MCF 10A (cell line): ENCODE results near the gene CISD3. TPM values are rescaled to one million over a fixed set of nuclear protein-coding genes. Genes with fewer than 3 reads are reported as not detected.

ENCODE experiments used
- BruUV-seq: library from RNA; stranded (reverse); fragments of 400-500 nt; replicated peaks from 2 replicates; lab custom pipeline; 2021; lab: Mats Ljungman, UMichigan
- CTCF ChIA-PET: fragments of 300-600 bp; sonication (Branson Sonifier 250); formaldehyde crosslinking; extraction: SDS; loops from one replicate; lab custom pipeline; 2021; ENCODE audit warnings: antibody characterized with exemption, inconsistent platforms; lab: Yijun Ruan, JAX
- POLR2A ChIA-PET: fragments of 300-600, 350-650 bp; sonication (Branson Sonifier 250); formaldehyde crosslinking; extraction: SDS; loops from one replicate; lab custom pipeline; 2020; ENCODE audit warnings: antibody characterized with exemption, inconsistent platforms; lab: Yijun Ruan, JAX
- DNase-seq: peaks from one replicate; pipeline ENCODE4 v3.0.0-alpha.2; 2018; ENCODE audit not compliant: unreplicated experiment
- H3K27ac Mint-ChIP-seq: one replicate; pipeline ENCODE4 v1.8.0; 2022; ENCODE audit warnings: mild to moderate bottlenecking, low read depth, mixed read lengths; ENCODE audit not compliant: unreplicated experiment
- H3K27me3 Mint-ChIP-seq: one replicate; pipeline ENCODE4 v1.8.0; 2022; ENCODE audit warnings: mixed read lengths; ENCODE audit not compliant: insufficient read depth, unreplicated experiment
- H3K36me3 Mint-ChIP-seq: one replicate; pipeline ENCODE4 v1.8.0; 2022; ENCODE audit warnings: mild to moderate bottlenecking, moderate library complexity, mixed read lengths; ENCODE audit not compliant: insufficient read depth, unreplicated experiment
- H3K4me1 Mint-ChIP-seq: one replicate; pipeline ENCODE4 v1.8.0; 2022; ENCODE audit warnings: mixed read lengths; ENCODE audit not compliant: insufficient read depth, unreplicated experiment
- H3K4me3 Mint-ChIP-seq: one replicate; pipeline ENCODE4 v1.8.0; 2022; ENCODE audit warnings: mild to moderate bottlenecking, moderate library complexity, mixed read lengths; ENCODE audit not compliant: unreplicated experiment
- H3K9me3 Mint-ChIP-seq: one replicate; pipeline ENCODE4 v1.8.0; 2022; ENCODE audit warnings: mixed read lengths; ENCODE audit not compliant: unreplicated experiment
- intact Hi-C: fragments of 100-400 bp; cut with micrococcal nuclease; formaldehyde crosslinking; loops from 2 replicates; pipeline ENCODE4 v1.14.1; 2022
- total RNA-seq: library from RNA; stranded (reverse); gene quantifications from 2 replicates; pipeline ENCODE4 v1.2.3, GENCODE V29; 2022
- TF ChIP-seq, protein P1 (sequence below): fragments of 200-600 bp; IDR thresholded peaks from one replicate; pipeline ENCODE4 v1.8.0; 2022; ENCODE audit warnings: antibody characterized with exemption, mild to moderate bottlenecking; ENCODE audit not compliant: unreplicated experiment

Gene CISD3
- total RNA-seq, 1 experiment from 2014 or later, result 42.0 TPM

DNA sequence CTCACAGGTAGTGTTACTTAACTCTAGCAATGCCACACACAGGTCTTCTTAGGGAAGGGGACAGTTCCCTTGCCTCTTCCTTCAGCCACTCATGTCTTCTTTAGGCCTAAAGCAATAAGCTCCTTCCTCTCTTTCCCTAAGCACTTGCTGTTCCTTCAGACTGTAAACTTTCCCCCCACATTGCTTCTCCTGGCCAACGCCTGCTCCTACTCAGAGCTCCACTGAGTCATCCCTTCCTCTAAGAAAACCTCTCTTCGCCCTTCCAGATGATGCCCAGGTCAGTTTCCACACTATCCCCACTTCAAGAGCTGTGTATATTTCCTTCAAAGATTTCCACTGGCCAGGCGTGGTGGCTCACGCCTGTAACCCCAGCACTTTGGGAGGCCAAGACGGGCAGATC is 42.9 kb upstream of the CISD3 start:
- intact Hi-C loops, result no loop called here
- TF ChIP-seq, protein P1, sequence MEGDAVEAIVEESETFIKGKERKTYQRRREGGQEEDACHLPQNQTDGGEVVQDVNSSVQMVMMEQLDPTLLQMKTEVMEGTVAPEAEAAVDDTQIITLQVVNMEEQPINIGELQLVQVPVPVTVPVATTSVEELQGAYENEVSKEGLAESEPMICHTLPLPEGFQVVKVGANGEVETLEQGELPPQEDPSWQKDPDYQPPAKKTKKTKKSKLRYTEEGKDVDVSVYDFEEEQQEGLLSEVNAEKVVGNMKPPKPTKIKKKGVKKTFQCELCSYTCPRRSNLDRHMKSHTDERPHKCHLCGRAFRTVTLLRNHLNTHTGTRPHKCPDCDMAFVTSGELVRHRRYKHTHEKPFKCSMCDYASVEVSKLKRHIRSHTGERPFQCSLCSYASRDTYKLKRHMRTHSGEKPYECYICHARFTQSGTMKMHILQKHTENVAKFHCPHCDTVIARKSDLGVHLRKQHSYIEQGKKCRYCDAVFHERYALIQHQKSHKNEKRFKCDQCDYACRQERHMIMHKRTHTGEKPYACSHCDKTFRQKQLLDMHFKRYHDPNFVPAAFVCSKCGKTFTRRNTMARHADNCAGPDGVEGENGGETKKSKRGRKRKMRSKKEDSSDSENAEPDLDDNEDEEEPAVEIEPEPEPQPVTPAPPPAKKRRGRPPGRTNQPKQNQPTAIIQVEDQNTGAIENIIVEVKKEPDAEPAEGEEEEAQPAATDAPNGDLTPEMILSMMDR, result no peak
- H3K27ac Mint-ChIP-seq, result no peak overlapping the region
- H3K4me1 Mint-ChIP-seq, result peaks cover 7% of the 10 kb centered on the region
- BruUV-seq, result no TSS peak
- ChIA-PET POLR2A (interaction anchor here (0.6 kb wide), 1 partner anchor 108 kb away, joined by 4 read pairs; no protein-coding TSS in a partner anchor), CTCF (interaction anchor here (0.6 to 2.2 kb wide), 6 partner anchors 10 to 860 kb away, joined by 3 to 8 read pairs (median 4); no protein-coding TSS in a partner anchor)
- no peak overlapping the region for H3K4me3 Mint-ChIP-seq
- H3K27me3 Mint-ChIP-seq, result peaks cover 11% of the 10 kb centered on the region
- H3K9me3 Mint-ChIP-seq, result no peaks in the 10 kb centered on the region
- DNase-seq, result peak; percentile 50
- H3K36me3 Mint-ChIP-seq, result no peaks in the 10 kb centered on the region

DNA sequence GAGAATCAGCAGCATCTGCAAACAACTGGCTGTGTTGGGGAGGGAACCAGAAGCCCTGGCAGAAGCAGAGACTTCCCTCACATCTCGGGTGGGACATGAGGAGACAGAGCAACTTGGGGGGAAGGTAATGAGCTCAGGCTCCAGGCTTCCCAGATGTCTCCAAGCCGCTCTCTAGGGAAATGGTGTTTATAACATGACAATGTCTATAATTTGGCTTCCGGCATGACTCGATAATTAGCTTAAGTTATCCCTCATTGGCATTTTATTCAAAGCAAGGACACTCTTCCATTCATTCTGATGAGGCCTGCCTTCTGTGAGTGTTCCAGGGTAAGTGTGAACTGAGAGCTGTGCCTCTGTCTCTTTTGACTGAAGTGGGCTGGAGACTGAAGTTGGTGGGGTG is 39.8 kb upstream of the CISD3 start:
- DNase-seq, result no peak
- Mint-ChIP-seq H3K4me1 (peaks cover 7% of the 10 kb centered on the region), H3K36me3 (no peaks in the 10 kb centered on the region), H3K27ac (no peak overlapping the region), H3K4me3 (no peak overlapping the region), H3K9me3 (no peaks in the 10 kb centered on the region), H3K27me3 (peaks cover 11% of the 10 kb centered on the region)
- POLR2A ChIA-PET, result interaction anchor here (1.1 kb wide), 1 partner anchor 336 kb away, joined by 3 read pairs; no protein-coding TSS in a partner anchor
- intact Hi-C loops, result no loop called here
- TF ChIP-seq, protein P1, result no peak
- BruUV-seq, result no TSS peak
- CTCF ChIA-PET, result interaction anchor here (0.6 to 0.9 kb wide), 2 partner anchors 40 to 131 kb away, joined by 3 to 4 read pairs; no protein-coding TSS in a partner anchor

DNA sequence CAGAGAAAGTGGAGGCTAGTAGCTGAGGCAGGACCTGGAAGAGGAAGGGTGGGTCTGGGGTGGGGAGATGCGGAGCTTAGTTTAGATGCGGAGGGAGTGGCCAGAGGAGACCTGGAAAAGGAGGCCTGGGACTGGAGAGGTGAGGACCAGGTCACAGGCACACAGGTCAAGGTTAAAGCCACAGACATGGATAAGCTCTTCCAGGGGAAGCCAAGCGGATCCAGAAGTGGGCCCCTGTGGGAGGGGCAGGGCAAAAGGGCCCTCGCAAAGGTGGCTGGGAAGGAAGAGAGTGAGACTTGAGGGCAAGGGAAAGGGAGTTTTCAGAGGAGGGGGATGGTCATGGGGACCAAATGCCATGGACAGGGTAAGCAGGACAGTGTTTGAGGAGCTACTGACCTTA is 39.0 kb upstream of the CISD3 start:
- H3K9me3 Mint-ChIP-seq, result no peaks in the 10 kb centered on the region
- POLR2A ChIA-PET, result interaction anchor here (0.7 kb wide), 1 partner anchor 20 kb away, joined by 3 read pairs; no protein-coding TSS in a partner anchor
- peaks cover 3% of the 10 kb centered on the region for H3K27me3 Mint-ChIP-seq
- TF ChIP-seq, protein P1, result no peak
- H3K36me3 Mint-ChIP-seq, result no peaks in the 10 kb centered on the region
- intact Hi-C loops, result no loop called here
- no TSS peak for BruUV-seq
- CTCF ChIA-PET, result interaction anchor here (0.6 kb wide), 1 partner anchor 130 kb away, joined by 3 read pairs; no protein-coding TSS in a partner anchor
- no peak overlapping the region for H3K27ac Mint-ChIP-seq
- DNase-seq, result no peak
- no peak overlapping the region for H3K4me3 Mint-ChIP-seq
- peaks cover 7% of the 10 kb centered on the region for H3K4me1 Mint-ChIP-seq

DNA sequence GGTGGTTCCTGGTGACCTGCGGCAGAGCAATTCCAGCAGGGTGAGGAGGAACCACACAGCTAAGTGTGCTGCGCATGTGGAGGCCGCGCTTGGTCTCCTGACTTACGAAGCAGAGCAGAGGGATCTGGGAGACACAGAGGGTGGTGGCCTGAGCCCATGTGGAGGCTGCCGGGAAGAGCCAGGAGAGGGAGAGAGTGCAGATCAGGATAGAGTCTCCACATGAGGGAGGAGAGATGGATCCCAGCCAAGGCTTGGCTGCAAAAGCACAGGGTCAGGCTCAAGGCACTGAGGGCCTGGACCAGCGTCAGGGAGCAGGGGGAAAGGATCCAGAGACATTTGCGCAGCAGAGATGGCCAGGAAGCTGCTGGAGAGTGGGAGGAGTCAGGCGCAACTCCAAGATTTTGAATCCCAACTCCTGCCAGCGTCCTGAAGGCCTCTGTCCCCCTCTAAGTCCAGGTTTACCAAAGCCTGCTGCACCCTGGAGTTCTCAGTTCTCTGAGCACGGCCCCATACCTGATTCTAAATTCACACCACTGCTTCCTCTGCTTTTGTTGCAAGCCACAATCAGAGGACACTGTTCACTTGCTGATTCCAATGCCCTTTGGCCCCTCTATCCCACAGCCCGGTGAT is 36.3 kb upstream of the CISD3 start:
- Mint-ChIP-seq H3K27ac (no peak overlapping the region), H3K9me3 (no peaks in the 10 kb centered on the region), H3K27me3 (peaks cover 18% of the 10 kb centered on the region), H3K36me3 (no peaks in the 10 kb centered on the region), H3K4me1 (no peaks in the 10 kb centered on the region), H3K4me3 (no peak overlapping the region)
- POLR2A ChIA-PET, result interaction anchor here (0.8 kb wide), 1 partner anchor 11 kb away, joined by 3 read pairs; no protein-coding TSS in a partner anchor
- BruUV-seq, result no TSS peak
- CTCF ChIA-PET, result interaction anchor here (0.7 kb wide), 1 partner anchor 19 kb away, joined by 3 read pairs; the partner anchor contains the start of gene EPOP
- TF ChIP-seq, protein P1, result no peak
- DNase-seq, result peak; percentile 46
- intact Hi-C loops, result no loop called here
